HEK293T (cell line): ENCODE measurements around the gene SLC8A1.

ENCODE experiments used
- BHLHE40 ChIP-seq: fragments of 450-650 bp; IDR thresholded peaks from 2 replicates; pipeline ENCODE4 v1.6.1; 2016; ENCODE audit warnings: mild to moderate bottlenecking, moderate library complexity, borderline replicate concordance
- ELF4 ChIP-seq: fragments of 450-650 bp; IDR thresholded peaks from 2 replicates; pipeline ENCODE4 v1.6.1; 2017; ENCODE audit warnings: antibody characterized with exemption
- PKNOX1 ChIP-seq: fragments of 450-650 bp; IDR thresholded peaks from 2 replicates; pipeline ENCODE4 v1.6.1; 2016

GRCh38 chr2:40199771-40200170 is 252.1 kb downstream of the SLC8A1 start:
- TF ChIP-seq ELF4, result no peak
- TF ChIP-seq BHLHE40, result no peak
- TF ChIP-seq PKNOX1, result no peak
